GM04503 (cell line): ENCODE data around the gene ZCCHC7.

ENCODE experiments used
- DNase-seq: peaks from one replicate; pipeline ENCODE4 v3.0.0-alpha.2; 2012; ENCODE audit warnings: low read depth

Gene ZCCHC7

GRCh38 chr9:37209431-37210386, 89.3 kb downstream of the ZCCHC7 start:
- DNase-seq: no peak

GRCh38 chr9:37210737-37211523, 90.6 kb downstream of the ZCCHC7 start:
- no peak for DNase-seq

GRCh38 chr9:37212435-37212834, 92.1 kb downstream of the ZCCHC7 start:
- no peak for DNase-seq

- no peak for DNase-seq
These were observed 95.0 kb downstream of the ZCCHC7 start for GRCh38 chr9:37215381-37215780.

- DNase-seq: no peak
These were observed 95.5 kb downstream of the ZCCHC7 start for GRCh38 chr9:37215830-37216229.

- no peak for DNase-seq
These were observed 96.8 kb downstream of the ZCCHC7 start for GRCh38 chr9:37217161-37217560.

GRCh38 chr9:37218800-37219425, 98.5 kb downstream of the ZCCHC7 start:
- no peak for DNase-seq

GRCh38 chr9:37220971-37221370, 100.6 kb downstream of the ZCCHC7 start:
- DNase-seq: no peak

- DNase-seq: no peak
These were observed 101.2 kb downstream of the ZCCHC7 start for GRCh38 chr9:37221489-37222106.

GRCh38 chr9:37229455-37229854, 109.1 kb downstream of the ZCCHC7 start:
- no peak for DNase-seq

- no peak for DNase-seq
These were observed 109.6 kb downstream of the ZCCHC7 start for GRCh38 chr9:37229882-37230482.

- no peak for DNase-seq
These were observed 116.4 kb downstream of the ZCCHC7 start for GRCh38 chr9:37236822-37237221.

GRCh38 chr9:37238122-37238521, 117.7 kb downstream of the ZCCHC7 start:
- no peak for DNase-seq

GRCh38 chr9:37239224-37239859, 119.0 kb downstream of the ZCCHC7 start:
- DNase-seq: no peak

GRCh38 chr9:37239921-37240320, 119.5 kb downstream of the ZCCHC7 start:
- DNase-seq: no peak

GRCh38 chr9:37241340-37241739, 121.0 kb downstream of the ZCCHC7 start:
- no peak for DNase-seq

- no peak for DNase-seq
These were observed 121.7 kb downstream of the ZCCHC7 start for GRCh38 chr9:37242089-37242488.

- DNase-seq: no peak
These were observed 123.4 kb downstream of the ZCCHC7 start for GRCh38 chr9:37243588-37244345.

GRCh38 chr9:37246826-37247225, 126.5 kb downstream of the ZCCHC7 start:
- DNase-seq: no peak

- no peak for DNase-seq
These were observed 128.3 kb downstream of the ZCCHC7 start for GRCh38 chr9:37248651-37249163.
